Astrocyte (in vitro differentiated cells and primary cell): Measurements from ENCODE around the gene AHR. TPM values are rescaled to one million over a fixed set of nuclear protein-coding genes. Genes with fewer than 3 reads are reported as not detected.

ENCODE experiments used
- DNase-seq: peaks from one replicate; pipeline ENCODE4 v3.0.0-alpha.2; 2010; ENCODE audit warnings: low read depth
- FAIRE-seq: peaks from 2 replicates; lab custom pipeline; 2011; peaks lifted over from hg19 to GRCh38; lab: Jason Lieb, UNC
- H2AFZ ChIP-seq: 2 replicates; pipeline ENCODE4 v1.6.0; 2012; ENCODE audit warnings: low read depth, low read length, inconsistent platforms
- H3K27ac ChIP-seq: 2 replicates; pipeline ENCODE4 v1.5.1; 2011; ENCODE audit warnings: low read depth, low read length, inconsistent platforms
- H3K27me3 ChIP-seq: 2 replicates; pipeline ENCODE4 v1.6.0; 2011; ENCODE audit warnings: low read length, inconsistent platforms; ENCODE audit not compliant: insufficient read depth
- H3K36me3 ChIP-seq: 2 replicates; pipeline ENCODE4 v1.5.1; 2011; ENCODE audit warnings: low read length, inconsistent platforms; ENCODE audit not compliant: insufficient read depth
- H3K4me1 ChIP-seq: 2 replicates; pipeline ENCODE4 v1.5.1; 2011; ENCODE audit warnings: low read length, inconsistent platforms; ENCODE audit not compliant: insufficient read depth
- H3K4me2 ChIP-seq: 2 replicates; pipeline ENCODE4 v1.6.0; 2012; ENCODE audit warnings: low read length, inconsistent platforms
- H3K4me3 ChIP-seq: 2 replicates; pipeline ENCODE4 v1.5.1; 2011; ENCODE audit warnings: low read depth, mild to moderate bottlenecking, low read length, inconsistent platforms; ENCODE audit not compliant: insufficient read depth
- H3K79me2 ChIP-seq: 2 replicates; pipeline ENCODE4 v1.6.0; 2012; ENCODE audit warnings: mild to moderate bottlenecking, low read length, inconsistent platforms; ENCODE audit not compliant: insufficient read depth
- H3K9ac ChIP-seq: 2 replicates; pipeline ENCODE4 v1.6.0; 2012; ENCODE audit warnings: mild to moderate bottlenecking, low read length, inconsistent platforms
- H3K9me3 ChIP-seq: 2 replicates; pipeline ENCODE4 v1.5.1; 2012; ENCODE audit warnings: low read depth, mild to moderate bottlenecking, low read length, inconsistent platforms; ENCODE audit not compliant: insufficient read depth
- H4K20me1 ChIP-seq: 2 replicates; pipeline ENCODE4 v1.6.0; 2012; ENCODE audit warnings: low read length, inconsistent platforms; ENCODE audit not compliant: insufficient read depth
- H3K27ac Mint-ChIP-seq: one replicate; pipeline ENCODE4 v1.8.0; 2021; ENCODE audit warnings: mild to moderate bottlenecking, mixed read lengths; ENCODE audit not compliant: unreplicated experiment
- H3K27me3 Mint-ChIP-seq: one replicate; pipeline ENCODE4 v1.8.0; 2021; ENCODE audit warnings: low read depth, mixed read lengths; ENCODE audit not compliant: unreplicated experiment
- H3K36me3 Mint-ChIP-seq: one replicate; pipeline ENCODE4 v1.8.0; 2021; ENCODE audit warnings: low read depth, mixed read lengths; ENCODE audit not compliant: unreplicated experiment
- H3K4me1 Mint-ChIP-seq: one replicate; pipeline ENCODE4 v1.8.0; 2021; ENCODE audit warnings: low read depth, mixed read lengths; ENCODE audit not compliant: unreplicated experiment
- H3K4me3 Mint-ChIP-seq: one replicate; pipeline ENCODE4 v1.8.0; 2021; ENCODE audit warnings: mild to moderate bottlenecking, moderate library complexity, mixed read lengths; ENCODE audit not compliant: unreplicated experiment
- H3K9me3 Mint-ChIP-seq: one replicate; pipeline ENCODE4 v1.8.0; 2021; ENCODE audit warnings: mild to moderate bottlenecking, mixed read lengths; ENCODE audit not compliant: unreplicated experiment
- EZH2 ChIP-seq: IDR thresholded peaks from 2 replicates; pipeline ENCODE4 v1.6.1; 2012; ENCODE audit warnings: mild to moderate bottlenecking, low read length, inconsistent platforms; ENCODE audit not compliant: insufficient read depth
- total RNA-seq: library from RNA; stranded (reverse); gene quantifications from 2 replicates; pipeline ENCODE4 v1.2.1, GENCODE V29; 2021
- TF ChIP-seq, protein P1 (sequence below): IDR thresholded peaks from 2 replicates; pipeline ENCODE4 v1.5.1; 2011; ENCODE audit warnings: low read depth, mild to moderate bottlenecking, inconsistent platforms, low read length, moderate library complexity; ENCODE audit not compliant: insufficient read depth

The AHR gene
- total RNA-seq, 1 donor from 2014 or later: 48.1 TPM

DNA sequence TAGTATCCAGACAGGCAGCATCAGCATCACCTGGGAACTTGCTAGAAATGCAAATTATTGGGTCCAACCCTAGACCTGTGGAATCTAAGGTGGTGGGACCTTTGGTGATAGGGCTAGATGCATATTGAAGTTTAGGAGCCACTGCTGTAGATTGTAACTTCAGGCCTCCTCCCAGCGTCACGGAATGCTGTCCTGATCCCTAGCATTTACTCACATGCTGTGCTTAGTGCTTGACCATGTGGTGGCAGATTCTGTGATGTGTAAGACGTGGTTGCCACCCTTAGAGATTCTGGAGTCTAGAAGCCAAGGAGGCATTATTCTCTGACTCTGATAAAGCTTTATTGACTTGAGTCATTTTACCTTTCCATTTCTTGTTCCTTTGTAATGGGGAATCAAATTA is 13.5 kb downstream of the AHR start:
- Mint-ChIP-seq H3K4me1 (peaks cover 9% of the 10 kb centered on the region), H3K36me3 (peaks cover 6% of the 10 kb centered on the region), H3K27ac (no peak overlapping the region), H3K4me3 (no peak overlapping the region), H3K27me3 (no peaks in the 10 kb centered on the region), H3K9me3 (no peaks in the 10 kb centered on the region)
- no peak overlapping the region for H3K27ac ChIP-seq
- H3K9me3 ChIP-seq: no peaks in the 10 kb centered on the region
- H4K20me1 ChIP-seq: peaks cover 23% of the 10 kb centered on the region
- no peak overlapping the region for H3K4me2 ChIP-seq
- H3K27me3 ChIP-seq: no peaks in the 10 kb centered on the region
- TF ChIP-seq, protein P1, sequence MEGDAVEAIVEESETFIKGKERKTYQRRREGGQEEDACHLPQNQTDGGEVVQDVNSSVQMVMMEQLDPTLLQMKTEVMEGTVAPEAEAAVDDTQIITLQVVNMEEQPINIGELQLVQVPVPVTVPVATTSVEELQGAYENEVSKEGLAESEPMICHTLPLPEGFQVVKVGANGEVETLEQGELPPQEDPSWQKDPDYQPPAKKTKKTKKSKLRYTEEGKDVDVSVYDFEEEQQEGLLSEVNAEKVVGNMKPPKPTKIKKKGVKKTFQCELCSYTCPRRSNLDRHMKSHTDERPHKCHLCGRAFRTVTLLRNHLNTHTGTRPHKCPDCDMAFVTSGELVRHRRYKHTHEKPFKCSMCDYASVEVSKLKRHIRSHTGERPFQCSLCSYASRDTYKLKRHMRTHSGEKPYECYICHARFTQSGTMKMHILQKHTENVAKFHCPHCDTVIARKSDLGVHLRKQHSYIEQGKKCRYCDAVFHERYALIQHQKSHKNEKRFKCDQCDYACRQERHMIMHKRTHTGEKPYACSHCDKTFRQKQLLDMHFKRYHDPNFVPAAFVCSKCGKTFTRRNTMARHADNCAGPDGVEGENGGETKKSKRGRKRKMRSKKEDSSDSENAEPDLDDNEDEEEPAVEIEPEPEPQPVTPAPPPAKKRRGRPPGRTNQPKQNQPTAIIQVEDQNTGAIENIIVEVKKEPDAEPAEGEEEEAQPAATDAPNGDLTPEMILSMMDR: no peak
- TF ChIP-seq EZH2: no peak
- H2AFZ ChIP-seq: no peak overlapping the region
- DNase-seq (no peak), FAIRE-seq (no peak)
- peaks cover 85% of the 10 kb centered on the region for H3K79me2 ChIP-seq
- peaks cover 9% of the 10 kb centered on the region for H3K36me3 ChIP-seq
- H3K4me1 ChIP-seq: no peaks in the 10 kb centered on the region
- no peak overlapping the region for H3K4me3 ChIP-seq
- H3K9ac ChIP-seq: no peak overlapping the region

DNA sequence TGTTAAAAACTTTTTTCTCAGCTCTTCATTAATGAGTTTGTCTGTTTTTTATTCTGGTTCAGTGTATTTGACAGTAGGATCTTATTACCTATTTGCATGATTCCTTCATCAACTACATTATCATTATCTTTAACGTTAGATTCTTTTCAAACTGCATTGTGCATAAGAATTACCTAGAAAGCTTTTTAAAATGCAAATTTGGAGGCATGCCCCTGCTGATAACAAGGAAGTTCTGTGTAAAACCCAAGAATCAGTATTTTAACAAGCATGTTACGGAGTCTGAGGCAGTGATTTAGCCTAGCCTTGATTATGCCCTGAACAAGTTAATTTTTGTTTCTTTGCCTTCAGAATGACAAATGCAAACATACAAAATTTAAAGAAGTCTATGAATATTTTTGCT is 14.2 kb downstream of the AHR start:
- Histone ChIP-seq H3K79me2 (peaks cover 85% of the 10 kb centered on the region), H3K36me3 (peaks cover 9% of the 10 kb centered on the region), H3K4me1 (no peaks in the 10 kb centered on the region), H4K20me1 (peaks cover 16% of the 10 kb centered on the region), H3K27ac (no peak overlapping the region), H3K4me2 (no peak overlapping the region), H3K9ac (no peak overlapping the region), H3K27me3 (no peaks in the 10 kb centered on the region), H2AFZ (no peak overlapping the region), H3K4me3 (no peak overlapping the region), H3K9me3 (no peaks in the 10 kb centered on the region)
- Mint-ChIP-seq H3K27me3 (no peaks in the 10 kb centered on the region), H3K4me1 (peaks cover 9% of the 10 kb centered on the region), H3K9me3 (no peaks in the 10 kb centered on the region), H3K27ac (no peak overlapping the region), H3K4me3 (no peak overlapping the region), H3K36me3 (peaks cover 6% of the 10 kb centered on the region)
- no peak for DNase-seq
- FAIRE-seq: no peak
- TF ChIP-seq, protein P1: no peak
- TF ChIP-seq EZH2: no peak

DNA sequence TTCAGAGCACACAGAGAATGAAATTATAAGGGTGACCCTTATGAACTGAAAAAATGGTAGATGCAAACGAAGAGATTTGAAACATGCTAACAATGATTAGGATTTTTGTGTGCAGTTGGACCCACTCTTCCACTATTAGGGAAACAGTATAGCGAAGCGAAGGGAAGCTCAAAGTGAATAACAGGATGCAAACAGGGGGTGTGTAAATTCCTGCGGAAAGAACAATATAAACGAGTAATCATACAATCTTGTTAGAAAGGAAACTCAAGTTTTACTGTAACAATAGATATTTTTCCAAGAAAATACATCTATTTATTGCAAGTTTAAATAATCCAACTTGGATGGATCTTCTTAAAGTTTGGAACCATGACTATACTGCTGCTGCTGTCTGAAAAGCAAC is 14.7 kb downstream of the AHR start:
- peaks cover 6% of the 10 kb centered on the region for H3K36me3 Mint-ChIP-seq

More for the DNA sequence above, 14.7 kb downstream of the AHR start:
- Mint-ChIP-seq H3K4me1 (peaks cover 10% of the 10 kb centered on the region), H3K27ac (no peak overlapping the region), H3K27me3 (no peaks in the 10 kb centered on the region), H3K4me3 (no peak overlapping the region), H3K9me3 (no peaks in the 10 kb centered on the region)
- Histone ChIP-seq H3K4me2 (no peak overlapping the region), H4K20me1 (peaks cover 10% of the 10 kb centered on the region), H3K9me3 (no peaks in the 10 kb centered on the region), H3K36me3 (peaks cover 9% of the 10 kb centered on the region), H3K9ac (no peak overlapping the region), H3K27ac (no peak overlapping the region), H3K79me2 (peaks cover 82% of the 10 kb centered on the region), H3K27me3 (no peaks in the 10 kb centered on the region), H3K4me3 (no peak overlapping the region), H2AFZ (no peak overlapping the region), H3K4me1 (no peaks in the 10 kb centered on the region)
- FAIRE-seq (no peak), DNase-seq (no peak)
- no peak for TF ChIP-seq EZH2
- TF ChIP-seq, protein P1: no peak
